ENCODE results near the gene SNRPB2. TPM values are rescaled to one million over a fixed set of nuclear protein-coding genes. Genes with fewer than 3 reads are reported as not detected.

Gene SNRPB2
- polyA plus RNA-seq, 2 donors, result 26.8 to 35.1 TPM

DNA sequence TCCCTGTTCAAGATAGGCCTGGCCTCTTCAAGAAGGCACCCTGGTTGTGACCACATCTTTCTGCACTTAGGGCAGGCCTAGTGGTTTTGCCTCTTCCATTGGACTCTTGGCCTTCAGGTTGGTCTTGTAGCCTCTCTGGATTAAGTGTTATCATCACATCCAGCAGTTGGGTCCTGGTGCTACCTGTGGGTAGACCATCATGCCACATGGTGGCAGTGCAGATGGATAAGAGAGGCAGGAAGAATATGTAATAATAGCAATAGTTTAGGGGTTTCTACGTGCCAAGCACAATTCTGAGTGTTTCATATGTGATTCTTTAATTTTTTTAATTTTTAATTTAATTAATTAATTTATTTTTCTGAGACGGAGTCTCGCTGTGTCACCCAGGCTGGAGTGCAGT is 28.5 kb upstream of the SNRPB2 start:
- 58 to 76% methylated on average over 3 of the region's 3 CpGs for WGBS, 2 donors
- Histone ChIP-seq H3K36me3 (ENCODE audit: control insufficient read depth in 2 of 2, insufficient read depth in 2 of 2, low read length in 1 of 2) (no peaks in the 10 kb centered on the region), H3K4me1 (ENCODE audit: control insufficient read depth in 2 of 2, insufficient read depth in 2 of 2, low read length in 1 of 2) (no peaks in the 10 kb centered on the region), H3K4me3 (ENCODE audit: low read depth in 1 of 2, low read length in 2 of 2) (no peak overlapping the region), H3K27me3 (ENCODE audit: control insufficient read depth in 1 of 2, insufficient read depth in 2 of 2, low read length in 2 of 2) (no peaks in the 10 kb centered on the region), H3K9me3 (ENCODE audit: control insufficient read depth in 2 of 2, insufficient read depth in 1 of 2, low read depth in 1 of 2, low read length in 1 of 2) (no peaks in the 10 kb centered on the region), H3K27ac (ENCODE audit: low read depth in 2 of 2, low read length in 1 of 2) (no peak overlapping the region)

GRCh38 chr20:16703570-16703969 is 26.3 kb upstream of the SNRPB2 start:
- Histone ChIP-seq H3K27me3 (ENCODE audit: control insufficient read depth in 1 of 2, insufficient read depth in 2 of 2, low read length in 2 of 2) (no peaks in the 10 kb centered on the region), H3K27ac (ENCODE audit: low read depth in 2 of 2, low read length in 1 of 2) (no peak overlapping the region), H3K4me3 (ENCODE audit: low read depth in 1 of 2, low read length in 2 of 2) (no peak overlapping the region), H3K36me3 (ENCODE audit: control insufficient read depth in 2 of 2, insufficient read depth in 2 of 2, low read length in 1 of 2) (no peaks in the 10 kb centered on the region), H3K4me1 (ENCODE audit: control insufficient read depth in 2 of 2, insufficient read depth in 2 of 2, low read length in 1 of 2) (no peaks in the 10 kb centered on the region), H3K9me3 (ENCODE audit: control insufficient read depth in 2 of 2, insufficient read depth in 1 of 2, low read depth in 1 of 2, low read length in 1 of 2) (no peaks in the 10 kb centered on the region)
- 82 to 86% methylated on average over 4 of the region's 4 CpGs for WGBS, 2 donors

DNA sequence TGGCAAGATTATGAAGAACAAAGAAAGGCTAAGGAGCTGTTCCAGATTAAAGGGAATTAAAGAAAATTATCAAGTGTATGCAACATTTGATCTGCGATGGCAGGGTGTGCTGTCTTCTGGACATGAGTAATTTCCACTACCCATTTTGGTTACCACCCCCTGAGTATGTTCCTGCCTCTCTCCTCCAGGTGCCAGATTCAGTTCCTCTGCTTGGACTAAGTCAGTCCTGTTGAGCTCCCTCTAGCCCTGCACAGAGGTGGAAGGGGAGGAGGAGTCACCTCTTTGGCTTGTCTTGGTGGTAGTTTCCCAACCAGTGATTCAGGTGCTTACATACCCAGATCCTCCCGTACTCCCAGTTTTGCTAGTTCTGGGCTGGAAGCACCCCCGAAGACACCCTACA is 22.2 kb upstream of the SNRPB2 start:
- no peaks in the 10 kb centered on the region for H3K9me3 ChIP-seq (ENCODE audit: control insufficient read depth in 2 of 2, insufficient read depth in 1 of 2, low read depth in 1 of 2, low read length in 1 of 2)
- WGBS, 2 donors, result 78 to 87% methylated on average over 3 of the region's 3 CpGs
- no peak overlapping the region for H3K4me3 ChIP-seq (ENCODE audit: low read depth in 1 of 2, low read length in 2 of 2)
- H3K27me3 ChIP-seq (ENCODE audit: control insufficient read depth in 1 of 2, insufficient read depth in 2 of 2, low read length in 2 of 2), result no peaks in the 10 kb centered on the region
- no peaks in the 10 kb centered on the region for H3K36me3 ChIP-seq (ENCODE audit: control insufficient read depth in 2 of 2, insufficient read depth in 2 of 2, low read length in 1 of 2)
- H3K4me1 ChIP-seq (ENCODE audit: control insufficient read depth in 2 of 2, insufficient read depth in 2 of 2, low read length in 1 of 2), result no peaks in the 10 kb centered on the region
- no peak overlapping the region for H3K27ac ChIP-seq (ENCODE audit: low read depth in 2 of 2, low read length in 1 of 2)

- no peaks in the 10 kb centered on the region for H3K4me1 ChIP-seq (ENCODE audit: control insufficient read depth in 2 of 2, insufficient read depth in 2 of 2, low read length in 1 of 2)
- no peaks in the 10 kb centered on the region for H3K36me3 ChIP-seq (ENCODE audit: control insufficient read depth in 2 of 2, insufficient read depth in 2 of 2, low read length in 1 of 2)
- H3K9me3 ChIP-seq (ENCODE audit: control insufficient read depth in 2 of 2, insufficient read depth in 1 of 2, low read depth in 1 of 2, low read length in 1 of 2), result no peaks in the 10 kb centered on the region
- H3K4me3 ChIP-seq (ENCODE audit: low read depth in 1 of 2, low read length in 2 of 2), result no peak overlapping the region
- no peak overlapping the region for H3K27ac ChIP-seq (ENCODE audit: low read depth in 2 of 2, low read length in 1 of 2)
- no peaks in the 10 kb centered on the region for H3K27me3 ChIP-seq (ENCODE audit: control insufficient read depth in 1 of 2, insufficient read depth in 2 of 2, low read length in 2 of 2)
Measured at GRCh38 chr20:16708602-16709001, 21.2 kb upstream of the SNRPB2 start.

DNA sequence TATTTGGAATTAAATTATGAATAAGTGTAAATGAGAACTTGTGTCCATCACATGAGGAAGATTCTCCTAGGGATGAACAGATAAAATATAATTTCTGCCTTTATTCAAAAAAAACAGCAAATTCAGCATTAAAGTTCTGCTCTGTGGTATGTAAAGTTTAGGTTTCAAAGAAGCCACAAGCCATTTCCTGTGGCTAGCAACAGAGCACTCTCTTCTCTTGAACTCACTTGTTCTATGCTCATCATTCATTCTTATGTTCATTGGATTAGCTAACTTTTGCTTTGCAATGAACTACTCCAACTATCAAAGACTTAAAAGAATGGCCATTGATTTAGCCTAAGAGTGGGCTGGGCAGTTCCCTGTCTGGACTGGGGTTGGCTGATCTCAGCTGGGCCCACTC is 20.8 kb upstream of the SNRPB2 start:
- Histone ChIP-seq H3K27me3 (ENCODE audit: control insufficient read depth in 1 of 2, insufficient read depth in 2 of 2, low read length in 2 of 2) (no peaks in the 10 kb centered on the region), H3K4me3 (ENCODE audit: low read depth in 1 of 2, low read length in 2 of 2) (no peak overlapping the region), H3K36me3 (ENCODE audit: control insufficient read depth in 2 of 2, insufficient read depth in 2 of 2, low read length in 1 of 2) (no peaks in the 10 kb centered on the region), H3K9me3 (ENCODE audit: control insufficient read depth in 2 of 2, insufficient read depth in 1 of 2, low read depth in 1 of 2, low read length in 1 of 2) (no peaks in the 10 kb centered on the region), H3K4me1 (ENCODE audit: control insufficient read depth in 2 of 2, insufficient read depth in 2 of 2, low read length in 1 of 2) (no peaks in the 10 kb centered on the region), H3K27ac (ENCODE audit: low read depth in 2 of 2, low read length in 1 of 2) (no peak overlapping the region)

- no peaks in the 10 kb centered on the region for H3K4me1 ChIP-seq (ENCODE audit: control insufficient read depth in 2 of 2, insufficient read depth in 2 of 2, low read length in 1 of 2)
- H3K4me3 ChIP-seq (ENCODE audit: low read depth in 1 of 2, low read length in 2 of 2), result no peak overlapping the region
- no peaks in the 10 kb centered on the region for H3K27me3 ChIP-seq (ENCODE audit: control insufficient read depth in 1 of 2, insufficient read depth in 2 of 2, low read length in 2 of 2)
- no peak overlapping the region for H3K27ac ChIP-seq (ENCODE audit: low read depth in 2 of 2, low read length in 1 of 2)
- H3K36me3 ChIP-seq (ENCODE audit: control insufficient read depth in 2 of 2, insufficient read depth in 2 of 2, low read length in 1 of 2), result no peaks in the 10 kb centered on the region
- H3K9me3 ChIP-seq (ENCODE audit: control insufficient read depth in 2 of 2, insufficient read depth in 1 of 2, low read depth in 1 of 2, low read length in 1 of 2), result no peaks in the 10 kb centered on the region
- 92 to 96% methylated on average over 3 of the region's 3 CpGs for WGBS, 2 donors
Measured at GRCh38 chr20:16710781-16711180, 19.0 kb upstream of the SNRPB2 start.

DNA sequence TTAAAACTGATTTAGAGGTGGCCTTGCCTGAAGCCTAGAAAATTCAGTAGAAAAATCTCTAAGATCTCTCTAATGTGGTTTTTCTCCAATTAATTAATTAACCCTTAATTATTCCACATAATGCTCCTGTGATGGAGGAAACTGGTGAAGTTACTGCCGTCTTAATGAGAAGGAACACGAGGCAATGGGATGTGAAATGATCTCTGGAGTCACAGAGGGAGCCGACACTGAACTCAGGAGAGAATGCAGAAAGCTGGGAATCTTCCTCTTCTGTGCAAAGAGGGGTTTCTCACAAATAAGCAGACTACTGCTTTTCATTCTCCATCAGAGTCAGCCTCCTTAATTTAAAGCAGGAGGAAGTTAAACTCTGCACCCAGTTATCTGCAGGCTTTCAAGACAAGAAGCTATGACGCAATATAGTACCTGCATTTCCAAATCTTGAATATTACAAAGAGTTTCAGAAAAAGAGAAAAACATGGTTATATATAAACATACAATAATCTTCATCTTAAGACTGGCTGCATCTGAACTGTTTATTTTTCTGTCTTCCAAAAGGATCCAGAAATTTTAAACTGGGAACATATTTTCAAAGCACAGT is 18.1 kb upstream of the SNRPB2 start:
- Histone ChIP-seq H3K9me3 (ENCODE audit: control insufficient read depth in 2 of 2, insufficient read depth in 1 of 2, low read depth in 1 of 2, low read length in 1 of 2) (no peaks in the 10 kb centered on the region), H3K27ac (ENCODE audit: low read depth in 2 of 2, low read length in 1 of 2) (no peak overlapping the region), H3K4me3 (ENCODE audit: low read depth in 1 of 2, low read length in 2 of 2) (no peak overlapping the region), H3K27me3 (ENCODE audit: control insufficient read depth in 1 of 2, insufficient read depth in 2 of 2, low read length in 2 of 2) (no peaks in the 10 kb centered on the region), H3K36me3 (ENCODE audit: control insufficient read depth in 2 of 2, insufficient read depth in 2 of 2, low read length in 1 of 2) (no peaks in the 10 kb centered on the region), H3K4me1 (ENCODE audit: control insufficient read depth in 2 of 2, insufficient read depth in 2 of 2, low read length in 1 of 2) (no peaks in the 10 kb centered on the region)
- WGBS, 2 donors, result 71 to 80% methylated on average over 4 of the region's 4 CpGs

DNA sequence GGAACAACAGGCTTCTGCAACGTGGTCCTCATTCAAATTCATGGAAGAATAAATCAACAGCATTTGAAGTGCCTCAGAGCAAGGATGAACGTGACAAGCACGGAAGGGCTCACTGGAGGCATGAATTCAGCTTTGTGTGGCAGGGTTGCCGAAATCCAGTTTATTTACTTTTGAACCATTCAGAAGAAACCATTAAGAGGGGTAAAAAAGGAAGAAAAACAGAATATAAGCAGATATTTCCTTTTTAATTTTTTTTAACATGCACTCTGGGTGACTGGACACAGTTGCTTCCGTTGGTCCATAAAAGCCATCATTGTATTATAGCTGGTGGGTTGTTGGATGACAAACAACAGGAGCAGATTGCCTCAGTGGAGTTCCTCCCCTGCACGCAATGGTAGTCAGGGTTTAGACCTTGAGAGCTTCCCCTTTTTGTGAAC is 17.3 kb upstream of the SNRPB2 start:
- Histone ChIP-seq H3K27ac (ENCODE audit: low read depth in 2 of 2, low read length in 1 of 2) (no peak overlapping the region), H3K4me3 (ENCODE audit: low read depth in 1 of 2, low read length in 2 of 2) (no peak overlapping the region), H3K4me1 (ENCODE audit: control insufficient read depth in 2 of 2, insufficient read depth in 2 of 2, low read length in 1 of 2) (no peaks in the 10 kb centered on the region), H3K9me3 (ENCODE audit: control insufficient read depth in 2 of 2, insufficient read depth in 1 of 2, low read depth in 1 of 2, low read length in 1 of 2) (no peaks in the 10 kb centered on the region), H3K27me3 (ENCODE audit: control insufficient read depth in 1 of 2, insufficient read depth in 2 of 2, low read length in 2 of 2) (no peaks in the 10 kb centered on the region), H3K36me3 (ENCODE audit: control insufficient read depth in 2 of 2, insufficient read depth in 2 of 2, low read length in 1 of 2) (no peaks in the 10 kb centered on the region)
- WGBS, 2 donors, result 49% methylated on average over 6 of the region's 6 CpGs

GRCh38 chr20:16713066-16713465 is 16.8 kb upstream of the SNRPB2 start:
- Histone ChIP-seq H3K27me3 (ENCODE audit: control insufficient read depth in 1 of 2, insufficient read depth in 2 of 2, low read length in 2 of 2) (peaks cover 0 to 3% of the 10 kb centered on the region in 2 donors), H3K27ac (ENCODE audit: low read depth in 2 of 2, low read length in 1 of 2) (no peak overlapping the region)

GRCh38 chr20:16714242-16714641 is 15.6 kb upstream of the SNRPB2 start:
- Histone ChIP-seq H3K4me1 (ENCODE audit: control insufficient read depth in 2 of 2, insufficient read depth in 2 of 2, low read length in 1 of 2) (no peaks in the 10 kb centered on the region), H3K4me3 (ENCODE audit: low read depth in 1 of 2, low read length in 2 of 2) (no peak overlapping the region), H3K27ac (ENCODE audit: low read depth in 2 of 2, low read length in 1 of 2) (no peak overlapping the region), H3K9me3 (ENCODE audit: control insufficient read depth in 2 of 2, insufficient read depth in 1 of 2, low read depth in 1 of 2, low read length in 1 of 2) (no peaks in the 10 kb centered on the region), H3K27me3 (ENCODE audit: control insufficient read depth in 1 of 2, insufficient read depth in 2 of 2, low read length in 2 of 2) (peaks cover under 1 to 3% of the 10 kb centered on the region in 2 donors), H3K36me3 (ENCODE audit: control insufficient read depth in 2 of 2, insufficient read depth in 2 of 2, low read length in 1 of 2) (no peaks in the 10 kb centered on the region)
- WGBS, 2 donors, result 70 to 75% methylated on average over 5 of the region's 5 CpGs

More at GRCh38 chr20:16713066-16713465, 16.8 kb upstream of the SNRPB2 start:
- no peaks in the 10 kb centered on the region for H3K36me3 ChIP-seq (ENCODE audit: control insufficient read depth in 2 of 2, insufficient read depth in 2 of 2, low read length in 1 of 2)
- no peaks in the 10 kb centered on the region for H3K9me3 ChIP-seq (ENCODE audit: control insufficient read depth in 2 of 2, insufficient read depth in 1 of 2, low read depth in 1 of 2, low read length in 1 of 2)
- H3K4me3 ChIP-seq (ENCODE audit: low read depth in 1 of 2, low read length in 2 of 2), result no peak overlapping the region
- no peaks in the 10 kb centered on the region for H3K4me1 ChIP-seq (ENCODE audit: control insufficient read depth in 2 of 2, insufficient read depth in 2 of 2, low read length in 1 of 2)

Data from esophagus (tissue), 2 donors.